Mesothelial cell of epicardium (in vitro differentiated cells): Measurements from ENCODE around the gene CRISP2. TPM values are rescaled to one million over a fixed set of nuclear protein-coding genes. Genes with fewer than 3 reads are reported as not detected.

ENCODE experiments used
- DNase-seq, 2 experiments: peaks; one replicate each; pipeline ENCODE4 v3.0.0; 2021; ENCODE audit warnings: low spot score in 2 of 2; ENCODE audit not compliant: unreplicated experiment in 2 of 2
- H3K27ac Mint-ChIP-seq: 2 replicates; pipeline ENCODE4 v1.8.0; 2021; ENCODE audit warnings: mixed read lengths
- H3K27me3 Mint-ChIP-seq: 2 replicates; pipeline ENCODE4 v1.8.0; 2021; ENCODE audit warnings: low read depth, mixed read lengths
- H3K36me3 Mint-ChIP-seq: 2 replicates; pipeline ENCODE4 v1.8.0; 2021; ENCODE audit warnings: mixed read lengths
- H3K4me1 Mint-ChIP-seq: 2 replicates; pipeline ENCODE4 v1.8.0; 2021; ENCODE audit warnings: mixed read lengths
- H3K4me3 Mint-ChIP-seq: 2 replicates; pipeline ENCODE4 v1.8.0; 2021; ENCODE audit warnings: mild to moderate bottlenecking, moderate library complexity, mixed read lengths
- H3K9me3 Mint-ChIP-seq: 2 replicates; pipeline ENCODE4 v1.8.0; 2021; ENCODE audit warnings: mixed read lengths
- total RNA-seq: library from RNA; stranded (reverse); gene quantifications from 3 replicates; pipeline ENCODE4 v1.2.1, GENCODE V29; 2021
- TF ChIP-seq, protein P1 (sequence below): fragments of 200-600 bp; sonication (generic); IDR thresholded peaks from one replicate; pipeline ENCODE4 v1.5.0; 2021; ENCODE audit warnings: antibody characterized with exemption; ENCODE audit not compliant: unreplicated experiment

The CRISP2 gene
- total RNA-seq, 1 donor from 2014 or later = not detected

DNA sequence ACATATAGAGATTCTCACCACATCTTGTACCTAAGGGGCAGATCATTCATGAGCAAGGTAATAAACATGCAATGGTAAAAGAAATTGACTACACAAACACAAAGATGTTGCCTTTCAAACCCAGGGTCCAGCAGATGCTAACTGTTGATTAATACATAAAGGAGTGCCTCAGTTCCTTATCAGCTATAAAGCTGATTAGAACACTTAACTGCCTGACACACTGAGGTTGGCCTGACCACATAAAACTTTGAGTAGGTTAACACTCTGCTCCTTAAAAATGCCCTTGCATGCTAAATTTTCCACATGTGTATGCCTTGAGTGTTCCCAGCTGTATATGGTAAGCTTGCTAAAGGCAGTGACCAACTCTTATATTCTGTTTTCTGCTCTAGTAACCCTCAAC, 14.9 kb downstream of the CRISP2 start:
- no peak for DNase-seq
- H3K36me3 Mint-ChIP-seq = peaks cover 3% of the 10 kb centered on the region
- TF ChIP-seq, protein P1, sequence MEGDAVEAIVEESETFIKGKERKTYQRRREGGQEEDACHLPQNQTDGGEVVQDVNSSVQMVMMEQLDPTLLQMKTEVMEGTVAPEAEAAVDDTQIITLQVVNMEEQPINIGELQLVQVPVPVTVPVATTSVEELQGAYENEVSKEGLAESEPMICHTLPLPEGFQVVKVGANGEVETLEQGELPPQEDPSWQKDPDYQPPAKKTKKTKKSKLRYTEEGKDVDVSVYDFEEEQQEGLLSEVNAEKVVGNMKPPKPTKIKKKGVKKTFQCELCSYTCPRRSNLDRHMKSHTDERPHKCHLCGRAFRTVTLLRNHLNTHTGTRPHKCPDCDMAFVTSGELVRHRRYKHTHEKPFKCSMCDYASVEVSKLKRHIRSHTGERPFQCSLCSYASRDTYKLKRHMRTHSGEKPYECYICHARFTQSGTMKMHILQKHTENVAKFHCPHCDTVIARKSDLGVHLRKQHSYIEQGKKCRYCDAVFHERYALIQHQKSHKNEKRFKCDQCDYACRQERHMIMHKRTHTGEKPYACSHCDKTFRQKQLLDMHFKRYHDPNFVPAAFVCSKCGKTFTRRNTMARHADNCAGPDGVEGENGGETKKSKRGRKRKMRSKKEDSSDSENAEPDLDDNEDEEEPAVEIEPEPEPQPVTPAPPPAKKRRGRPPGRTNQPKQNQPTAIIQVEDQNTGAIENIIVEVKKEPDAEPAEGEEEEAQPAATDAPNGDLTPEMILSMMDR = no peak
- H3K27ac Mint-ChIP-seq = no peak overlapping the region
- H3K27me3 Mint-ChIP-seq = peaks cover 15% of the 10 kb centered on the region
- no peaks in the 10 kb centered on the region for H3K4me1 Mint-ChIP-seq
- no peak overlapping the region for H3K4me3 Mint-ChIP-seq
- peaks cover 18% of the 10 kb centered on the region for H3K9me3 Mint-ChIP-seq

DNA sequence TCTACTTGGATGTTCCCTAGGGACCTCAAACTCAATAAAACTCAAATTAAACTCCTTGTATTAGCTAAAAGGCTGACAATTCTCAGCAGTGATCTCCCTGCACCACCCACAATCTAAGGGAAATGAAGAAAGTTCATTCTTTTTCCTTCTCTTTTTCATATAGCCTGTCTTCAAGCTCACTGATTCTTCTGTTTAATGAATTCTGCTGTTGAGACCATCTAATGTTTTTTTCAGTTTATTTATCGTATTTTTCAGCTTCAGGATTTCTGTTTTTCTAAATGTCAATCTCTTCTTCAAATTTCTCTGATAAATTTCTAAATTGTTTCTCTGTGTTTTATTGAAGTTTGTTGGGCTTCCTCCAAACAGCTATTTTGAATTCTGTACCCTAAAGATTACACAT, 19.8 kb downstream of the CRISP2 start:
- no peak for DNase-seq
- Mint-ChIP-seq H3K9me3 (peaks cover 26% of the 10 kb centered on the region), H3K27me3 (peaks cover 18% of the 10 kb centered on the region), H3K4me1 (no peaks in the 10 kb centered on the region), H3K4me3 (no peak overlapping the region), H3K27ac (no peak overlapping the region), H3K36me3 (peaks cover 4% of the 10 kb centered on the region)
- TF ChIP-seq, protein P1 = no peak

DNA sequence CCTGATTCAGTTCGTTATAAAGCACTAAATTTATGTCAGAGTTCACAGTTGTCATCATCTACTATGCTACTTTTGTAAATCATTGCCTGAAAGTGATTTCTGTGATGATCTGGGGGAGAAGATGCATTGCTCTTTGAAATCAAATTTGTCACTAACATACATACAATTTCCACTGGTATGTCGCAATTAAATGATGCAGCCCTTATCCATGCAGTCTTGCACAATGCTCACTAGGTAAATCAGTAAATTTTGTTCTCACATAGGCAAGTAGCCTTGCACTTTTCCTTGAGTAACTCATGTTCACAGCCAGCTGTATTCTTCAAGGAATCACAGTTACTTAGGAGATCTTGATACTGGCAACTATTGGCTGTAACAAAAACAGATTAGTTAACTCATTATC, 20.8 kb downstream of the CRISP2 start:
- Mint-ChIP-seq H3K36me3 (peaks cover 4% of the 10 kb centered on the region), H3K27me3 (peaks cover 18% of the 10 kb centered on the region), H3K9me3 (peaks cover 26% of the 10 kb centered on the region), H3K4me1 (no peaks in the 10 kb centered on the region), H3K27ac (no peak overlapping the region), H3K4me3 (no peak overlapping the region)
- TF ChIP-seq, protein P1 = no peak
- no peak for DNase-seq

DNA sequence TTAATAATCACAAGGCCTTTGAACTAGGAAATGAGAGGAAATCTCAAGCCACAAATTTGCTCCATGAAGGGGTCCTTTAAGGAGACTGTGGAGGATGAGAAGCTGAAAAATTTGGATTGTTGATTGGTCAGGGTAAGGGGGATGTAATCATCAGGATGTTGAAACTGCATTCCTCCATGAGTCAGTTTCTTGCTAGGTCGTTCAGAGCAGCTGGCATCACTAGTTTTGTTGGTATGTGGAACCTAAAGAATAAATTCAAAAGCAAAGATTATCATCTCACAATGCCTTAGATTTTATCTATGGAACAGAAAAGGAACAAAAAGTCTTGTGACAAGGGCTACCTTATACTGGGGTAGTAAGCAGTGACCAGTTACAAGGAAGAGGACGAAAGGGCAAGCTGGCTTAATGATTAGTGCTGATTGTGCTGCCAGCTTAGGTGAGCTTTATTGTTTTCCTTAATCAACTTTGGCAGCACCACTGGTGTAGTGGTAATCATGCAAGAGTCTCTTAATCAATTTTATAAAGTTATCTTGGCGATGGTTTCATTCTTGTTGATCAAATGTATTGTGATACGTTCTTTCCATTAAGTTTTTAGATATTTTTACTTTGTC, 36.6 kb downstream of the CRISP2 start:
- H3K9me3 Mint-ChIP-seq = peaks cover 10% of the 10 kb centered on the region
- peaks cover 15% of the 10 kb centered on the region for H3K4me1 Mint-ChIP-seq
- no peak overlapping the region for H3K4me3 Mint-ChIP-seq
- H3K36me3 Mint-ChIP-seq = peaks cover 2% of the 10 kb centered on the region
- H3K27ac Mint-ChIP-seq = no peak overlapping the region
- no peak for DNase-seq
- H3K27me3 Mint-ChIP-seq = peaks cover 6% of the 10 kb centered on the region
- TF ChIP-seq, protein P1 = no peak

DNA sequence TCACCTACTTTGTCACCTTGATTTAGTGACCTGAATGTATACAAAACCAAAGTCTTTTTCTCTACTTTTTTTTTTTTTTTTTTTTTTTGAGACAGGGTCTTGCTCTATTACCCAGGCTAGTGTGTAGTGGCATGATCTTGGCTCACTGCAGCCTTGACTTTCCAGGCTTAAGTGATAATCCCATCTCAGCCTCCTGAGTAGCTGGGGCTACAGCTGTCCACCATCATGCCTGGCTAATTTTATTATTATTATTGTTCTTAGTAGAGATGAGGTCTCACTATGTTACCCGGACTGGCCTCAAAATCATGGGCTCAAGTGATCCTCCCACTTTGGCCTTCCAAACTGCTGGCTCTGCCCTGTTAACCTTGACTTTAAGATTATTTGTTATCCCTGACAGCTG, 37.5 kb downstream of the CRISP2 start:
- no peak overlapping the region for H3K4me3 Mint-ChIP-seq
- H3K36me3 Mint-ChIP-seq = peaks cover 8% of the 10 kb centered on the region
- no peak for DNase-seq
- no peak overlapping the region for H3K27ac Mint-ChIP-seq
- peaks cover 15% of the 10 kb centered on the region for H3K9me3 Mint-ChIP-seq
- H3K4me1 Mint-ChIP-seq = peaks cover 15% of the 10 kb centered on the region
- TF ChIP-seq, protein P1 = no peak
- peaks cover 6% of the 10 kb centered on the region for H3K27me3 Mint-ChIP-seq
